ENCODE data around the gene OR10H4.

DNA sequence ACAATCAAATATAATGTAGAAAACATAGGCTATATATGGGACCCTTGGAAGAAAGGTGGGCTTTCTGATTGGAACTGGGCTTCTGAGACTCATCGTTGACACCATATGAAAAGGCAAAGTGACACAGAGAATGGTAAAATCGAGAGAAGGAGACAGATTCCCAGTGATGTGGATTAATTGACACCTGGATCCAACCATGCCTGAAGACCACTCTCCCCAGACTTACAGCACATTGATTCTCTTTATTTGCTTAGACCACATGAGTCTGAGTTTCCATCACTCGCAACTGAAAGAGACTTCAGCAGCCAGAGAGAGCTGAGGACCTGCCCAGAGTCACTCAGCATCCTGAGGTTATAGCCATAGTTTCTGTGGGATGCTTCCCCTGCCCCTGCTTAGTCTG is 20.5 kb upstream of the OR10H4 start:
- TF ChIP-seq POLR2A (IDR thresholded peaks at IDR 0.05; ENCODE audit: low read depth, low read length) (no peak), MAFK (IDR thresholded peaks at IDR 0.05; ENCODE audit: low read depth, low read length) (no peak), CTCF (conservative IDR thresholded peaks at IDR 0.05; ENCODE audit: low read depth, low read length) (no peak)
